Suprapubic skin (tissue), 4 donors: ENCODE measurements around the gene HIP1. TPM values are rescaled to one million over a fixed set of nuclear protein-coding genes. Genes with fewer than 3 reads are reported as not detected.

Source experiments
- DNase-seq, 2 donors: peaks; one replicate each; pipeline ENCODE4 v3.0.0-alpha.2; 2019; ENCODE audit warnings: low spot score in 2 of 2
- H3K27ac ChIP-seq: fragments of 200-600 bp; sonication (generic); one replicate; pipeline ENCODE4 v1.5.1; 2019
- H3K27me3 ChIP-seq: fragments of 200-600 bp; sonication (generic); one replicate; pipeline ENCODE4 v1.5.1; 2019
- H3K36me3 ChIP-seq: fragments of 200-600 bp; sonication (generic); one replicate; pipeline ENCODE4 v1.5.1; 2019
- H3K4me1 ChIP-seq: fragments of 200-600 bp; sonication (generic); one replicate; pipeline ENCODE4 v1.5.1; 2019
- H3K4me3 ChIP-seq: fragments of 200-600 bp; sonication (generic); one replicate; pipeline ENCODE4 v1.5.1; 2019; ENCODE audit warnings: mild to moderate bottlenecking
- H3K9me3 ChIP-seq: fragments of 200-600 bp; sonication (generic); one replicate; pipeline ENCODE4 v1.5.1; 2019
- EP300 ChIP-seq: sonication (generic); formaldehyde crosslinking; IDR thresholded peaks from one replicate; pipeline ENCODE4 v1.6.1; 2017; ENCODE audit warnings: antibody characterized with exemption
- POLR2A ChIP-seq, 2 donors: fragments of 450-650 bp; IDR thresholded peaks; one replicate each; pipeline ENCODE4 v1.6.1; 2017; ENCODE audit warnings: antibody characterized with exemption in 2 of 2, mild to moderate bottlenecking in 2 of 2, moderate library complexity in 2 of 2
- POLR2AphosphoS5 ChIP-seq, 3 donors: sonication (generic); formaldehyde crosslinking; IDR thresholded peaks; one replicate each; pipeline ENCODE4 v1.6.1; 2017; ENCODE audit warnings: antibody characterized with exemption in 3 of 3
- WGBS: methylation state at CpG from one replicate; pipeline ENCODE4 v1.1.5; 2018; 5-methylcytosine and 5-hydroxymethylcytosine counted together
- total RNA-seq, 4 donors: library from RNA; depleted of rRNA; stranded (reverse); fragments of >200 nt; gene quantifications; one replicate each; pipeline ENCODE4 v1.1.0, GENCODE V29; 2016
- TF ChIP-seq, protein P1 (sequence below), 2 donors: fragments of 200-600 bp in 1 of 2; fragments of 450-650 bp in 1 of 2; sonication (generic) in 1 of 2; IDR thresholded peaks; one replicate each; pipeline ENCODE4 v1.5.1; 2016 to 2019; ENCODE audit warnings: antibody characterized with exemption in 2 of 2, mild to moderate bottlenecking in 1 of 2, moderate library complexity in 1 of 2

The HIP1 gene
- total RNA-seq, 4 donors from 2014 or later, result 16.0 to 29.4 (median 22.3) TPM

GRCh38 chr7:75653651-75654050 lies 85.1 kb downstream of the HIP1 start:
- Histone ChIP-seq H3K4me1 (peaks cover 18% of the 10 kb centered on the region), H3K27ac (no peak overlapping the region), H3K36me3 (peaks cover 3% of the 10 kb centered on the region), H3K4me3 (no peak overlapping the region), H3K9me3 (no peaks in the 10 kb centered on the region), H3K27me3 (no peaks in the 10 kb centered on the region)
- TF ChIP-seq EP300, result no peak
- TF ChIP-seq POLR2AphosphoS5 (IDR thresholded peaks at IDR 0.05), result no peak
- no peak for TF ChIP-seq POLR2A (IDR thresholded peaks at IDR 0.05)
- TF ChIP-seq, protein P1, sequence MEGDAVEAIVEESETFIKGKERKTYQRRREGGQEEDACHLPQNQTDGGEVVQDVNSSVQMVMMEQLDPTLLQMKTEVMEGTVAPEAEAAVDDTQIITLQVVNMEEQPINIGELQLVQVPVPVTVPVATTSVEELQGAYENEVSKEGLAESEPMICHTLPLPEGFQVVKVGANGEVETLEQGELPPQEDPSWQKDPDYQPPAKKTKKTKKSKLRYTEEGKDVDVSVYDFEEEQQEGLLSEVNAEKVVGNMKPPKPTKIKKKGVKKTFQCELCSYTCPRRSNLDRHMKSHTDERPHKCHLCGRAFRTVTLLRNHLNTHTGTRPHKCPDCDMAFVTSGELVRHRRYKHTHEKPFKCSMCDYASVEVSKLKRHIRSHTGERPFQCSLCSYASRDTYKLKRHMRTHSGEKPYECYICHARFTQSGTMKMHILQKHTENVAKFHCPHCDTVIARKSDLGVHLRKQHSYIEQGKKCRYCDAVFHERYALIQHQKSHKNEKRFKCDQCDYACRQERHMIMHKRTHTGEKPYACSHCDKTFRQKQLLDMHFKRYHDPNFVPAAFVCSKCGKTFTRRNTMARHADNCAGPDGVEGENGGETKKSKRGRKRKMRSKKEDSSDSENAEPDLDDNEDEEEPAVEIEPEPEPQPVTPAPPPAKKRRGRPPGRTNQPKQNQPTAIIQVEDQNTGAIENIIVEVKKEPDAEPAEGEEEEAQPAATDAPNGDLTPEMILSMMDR (IDR thresholded peaks at IDR 0.05), result no peak
- 93% methylated on average over 5 of the region's 7 CpGs for WGBS
- no peak for DNase-seq

- WGBS, result 95% methylated on average over 1 of the region's 1 CpG
Observed at GRCh38 chr7:75652788-75653187, 86.0 kb downstream of the HIP1 start.

DNA sequence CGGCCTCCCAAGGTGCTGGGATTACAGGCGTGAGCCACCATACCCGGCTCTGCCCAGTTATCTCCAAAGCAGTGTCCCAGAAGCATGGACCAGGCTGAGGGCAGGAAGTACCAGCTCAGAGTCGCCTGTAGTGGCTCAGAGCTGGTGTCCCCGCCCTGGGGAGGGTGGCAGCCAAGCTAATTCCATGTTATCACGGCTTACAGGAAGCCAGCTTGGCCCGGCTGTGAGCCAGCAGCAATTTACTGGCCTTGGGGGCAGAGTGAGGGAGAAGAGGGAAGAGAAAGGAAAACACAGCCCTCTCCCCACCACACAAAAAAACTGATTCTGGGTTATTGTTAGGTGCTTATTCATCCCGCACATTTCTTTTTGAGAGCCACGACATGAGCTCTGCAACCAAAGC lies 88.1 kb downstream of the HIP1 start:
- Histone ChIP-seq H3K27me3 (no peaks in the 10 kb centered on the region), H3K9me3 (no peaks in the 10 kb centered on the region), H3K36me3 (peaks cover 3% of the 10 kb centered on the region), H3K4me1 (peaks cover 18% of the 10 kb centered on the region), H3K27ac (peak overlapping the region; percentile 41), H3K4me3 (no peak overlapping the region)
- TF ChIP-seq, protein P1 (IDR thresholded peaks at IDR 0.05), result no peak
- no peak for TF ChIP-seq POLR2A (IDR thresholded peaks at IDR 0.05)
- TF ChIP-seq EP300, result no peak
- TF ChIP-seq POLR2AphosphoS5 (IDR thresholded peaks at IDR 0.05), result no peak
- no peak for DNase-seq
- 48% methylated on average over 7 of the region's 9 CpGs for WGBS

More at GRCh38 chr7:75652788-75653187, 86.0 kb downstream of the HIP1 start:
- peaks cover 18% of the 10 kb centered on the region for H3K4me1 ChIP-seq
- no peak for DNase-seq
- no peak for TF ChIP-seq EP300
- no peak for TF ChIP-seq POLR2AphosphoS5 (IDR thresholded peaks at IDR 0.05)
- no peak for TF ChIP-seq POLR2A (IDR thresholded peaks at IDR 0.05)
- TF ChIP-seq, protein P1 (IDR thresholded peaks at IDR 0.05), result no peak
- no peaks in the 10 kb centered on the region for H3K27me3 ChIP-seq
- H3K9me3 ChIP-seq, result no peaks in the 10 kb centered on the region
- no peak overlapping the region for H3K4me3 ChIP-seq
- H3K36me3 ChIP-seq, result peaks cover 3% of the 10 kb centered on the region
- no peak overlapping the region for H3K27ac ChIP-seq

DNA sequence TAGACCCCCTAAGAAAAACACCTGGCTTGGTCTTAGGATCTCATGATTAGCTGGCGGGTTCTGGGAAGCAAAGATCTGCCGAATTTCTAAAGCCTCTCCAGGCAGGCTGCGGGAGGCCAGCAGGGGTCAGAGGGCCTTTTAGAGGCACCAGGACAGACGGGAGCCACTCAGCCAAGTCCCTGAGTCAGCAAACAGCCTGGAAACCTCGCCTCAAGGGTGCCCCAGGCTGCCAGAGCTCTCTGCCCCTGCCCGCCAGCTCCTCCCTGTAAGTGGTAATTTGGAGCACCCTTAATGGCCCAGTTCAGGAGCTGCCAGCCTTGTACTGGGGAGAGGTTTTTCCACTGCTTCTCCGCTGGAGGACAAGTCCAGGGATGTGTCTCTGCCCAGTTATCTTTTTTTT lies 88.7 kb downstream of the HIP1 start:
- Histone ChIP-seq H3K27me3 (no peaks in the 10 kb centered on the region), H3K36me3 (no peaks in the 10 kb centered on the region), H3K4me1 (peaks cover 18% of the 10 kb centered on the region), H3K27ac (peak overlapping the region; percentile 41), H3K9me3 (no peaks in the 10 kb centered on the region), H3K4me3 (no peak overlapping the region)
- TF ChIP-seq EP300, result no peak
- TF ChIP-seq POLR2A (IDR thresholded peaks at IDR 0.05), result no peak
- no peak for TF ChIP-seq POLR2AphosphoS5 (IDR thresholded peaks at IDR 0.05)
- TF ChIP-seq, protein P1 (IDR thresholded peaks at IDR 0.05), result no peak
- DNase-seq, result no peak
- WGBS, result 36% methylated on average over 7 of the region's 7 CpGs

DNA sequence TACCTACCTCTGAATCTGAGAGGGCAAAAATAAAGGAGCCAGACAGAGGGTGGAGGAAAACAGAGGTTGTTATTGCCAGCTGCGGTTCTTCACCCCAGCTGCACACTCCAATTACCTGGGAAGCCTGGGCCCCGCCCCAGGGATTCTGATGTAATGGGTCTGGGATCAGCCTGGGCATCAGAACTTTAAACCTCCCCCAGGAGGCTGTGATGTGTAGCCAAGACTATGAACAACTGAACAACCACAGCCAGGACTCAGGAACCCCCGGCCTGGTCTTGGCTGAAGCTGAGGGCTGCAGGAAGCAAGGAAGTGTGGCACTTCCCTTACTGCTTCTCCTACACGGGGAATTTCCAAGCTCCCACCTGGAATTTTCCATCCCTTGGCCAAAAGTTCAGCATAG lies 89.3 kb downstream of the HIP1 start:
- H3K4me1 ChIP-seq, result peaks cover 18% of the 10 kb centered on the region
- no peaks in the 10 kb centered on the region for H3K27me3 ChIP-seq
- H3K4me3 ChIP-seq, result no peak overlapping the region
- H3K36me3 ChIP-seq, result no peaks in the 10 kb centered on the region
- no peak overlapping the region for H3K27ac ChIP-seq
- no peak for DNase-seq
- 34% methylated on average over 4 of the region's 4 CpGs for WGBS
- H3K9me3 ChIP-seq, result no peaks in the 10 kb centered on the region
- TF ChIP-seq POLR2AphosphoS5 (IDR thresholded peaks at IDR 0.05), result no peak
- no peak for TF ChIP-seq EP300
- TF ChIP-seq, protein P1 (IDR thresholded peaks at IDR 0.05), result no peak
- TF ChIP-seq POLR2A (IDR thresholded peaks at IDR 0.05), result no peak
